HL-60 (cell line): ENCODE measurements around the gene NOS1AP.

Experiments used
- GABPA ChIP-seq: IDR thresholded peaks from 2 replicates; pipeline ENCODE4 v1.6.1; 2012; ENCODE audit warnings: low read depth
- POLR2AphosphoS5 ChIP-seq: IDR thresholded peaks from 2 replicates; pipeline ENCODE4 v1.6.1; 2012; ENCODE audit warnings: low read depth
- SPI1 ChIP-seq: IDR thresholded peaks from 2 replicates; pipeline ENCODE4 v1.6.1; 2012; ENCODE audit warnings: low read depth, mild to moderate bottlenecking, borderline replicate concordance
- TF ChIP-seq, protein P1 (sequence below): IDR thresholded peaks from one replicate; pipeline ENCODE4 v1.5.1; 2011; ENCODE audit warnings: low read length, control low read depth, inconsistent platforms; ENCODE audit not compliant: insufficient read depth
- TF ChIP-seq, protein P2 (sequence below): IDR thresholded peaks from 2 replicates; pipeline ENCODE4 v1.6.1; 2012; ENCODE audit warnings: low read depth; ENCODE audit not compliant: insufficient replicate concordance

DNA sequence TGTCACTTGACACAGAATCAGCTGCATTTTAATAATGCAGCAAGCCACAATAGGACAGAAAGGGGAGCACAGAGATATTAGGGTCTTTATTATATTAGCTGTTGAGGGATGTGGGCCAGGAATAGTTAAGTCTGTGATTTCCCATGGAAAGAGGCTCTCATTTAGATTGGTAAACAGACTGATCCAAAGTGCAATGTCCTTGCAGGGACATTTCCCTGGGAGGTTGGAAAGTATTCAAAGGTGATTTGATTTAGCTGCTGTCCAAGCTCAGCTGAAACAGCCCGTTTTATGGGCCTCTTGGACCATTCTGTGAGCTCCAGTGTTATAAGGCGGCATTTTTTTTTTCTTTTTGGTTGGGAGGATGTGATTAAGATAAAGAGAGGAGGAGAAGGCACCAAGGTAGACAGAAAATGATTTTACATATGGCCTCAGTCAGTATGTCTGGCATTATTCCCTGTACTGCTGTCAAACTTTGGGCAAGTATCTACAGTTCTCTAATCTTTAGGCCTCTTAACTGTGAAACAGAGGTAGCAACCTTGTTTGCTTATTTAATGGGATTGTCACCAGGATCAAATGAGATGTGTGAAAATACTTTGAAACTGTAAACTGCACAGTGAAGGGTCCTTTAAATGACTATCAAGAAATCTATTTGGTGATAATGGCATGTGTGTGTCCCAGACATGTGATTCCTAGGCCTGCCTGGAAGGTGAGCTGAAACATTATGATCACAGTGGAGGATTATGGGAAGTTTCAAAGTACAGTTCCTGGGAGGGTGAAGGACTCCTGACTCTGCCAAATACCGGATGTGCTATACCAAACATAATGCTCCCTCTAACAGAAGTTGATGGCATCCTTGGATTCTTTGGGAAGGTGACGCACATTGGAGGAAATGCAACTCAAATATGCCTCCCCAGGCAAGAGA, 62.2 kb downstream of the NOS1AP start:
- TF ChIP-seq, protein P1, sequence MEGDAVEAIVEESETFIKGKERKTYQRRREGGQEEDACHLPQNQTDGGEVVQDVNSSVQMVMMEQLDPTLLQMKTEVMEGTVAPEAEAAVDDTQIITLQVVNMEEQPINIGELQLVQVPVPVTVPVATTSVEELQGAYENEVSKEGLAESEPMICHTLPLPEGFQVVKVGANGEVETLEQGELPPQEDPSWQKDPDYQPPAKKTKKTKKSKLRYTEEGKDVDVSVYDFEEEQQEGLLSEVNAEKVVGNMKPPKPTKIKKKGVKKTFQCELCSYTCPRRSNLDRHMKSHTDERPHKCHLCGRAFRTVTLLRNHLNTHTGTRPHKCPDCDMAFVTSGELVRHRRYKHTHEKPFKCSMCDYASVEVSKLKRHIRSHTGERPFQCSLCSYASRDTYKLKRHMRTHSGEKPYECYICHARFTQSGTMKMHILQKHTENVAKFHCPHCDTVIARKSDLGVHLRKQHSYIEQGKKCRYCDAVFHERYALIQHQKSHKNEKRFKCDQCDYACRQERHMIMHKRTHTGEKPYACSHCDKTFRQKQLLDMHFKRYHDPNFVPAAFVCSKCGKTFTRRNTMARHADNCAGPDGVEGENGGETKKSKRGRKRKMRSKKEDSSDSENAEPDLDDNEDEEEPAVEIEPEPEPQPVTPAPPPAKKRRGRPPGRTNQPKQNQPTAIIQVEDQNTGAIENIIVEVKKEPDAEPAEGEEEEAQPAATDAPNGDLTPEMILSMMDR = no peak
- TF ChIP-seq POLR2AphosphoS5 = no peak
- TF ChIP-seq, protein P2, sequence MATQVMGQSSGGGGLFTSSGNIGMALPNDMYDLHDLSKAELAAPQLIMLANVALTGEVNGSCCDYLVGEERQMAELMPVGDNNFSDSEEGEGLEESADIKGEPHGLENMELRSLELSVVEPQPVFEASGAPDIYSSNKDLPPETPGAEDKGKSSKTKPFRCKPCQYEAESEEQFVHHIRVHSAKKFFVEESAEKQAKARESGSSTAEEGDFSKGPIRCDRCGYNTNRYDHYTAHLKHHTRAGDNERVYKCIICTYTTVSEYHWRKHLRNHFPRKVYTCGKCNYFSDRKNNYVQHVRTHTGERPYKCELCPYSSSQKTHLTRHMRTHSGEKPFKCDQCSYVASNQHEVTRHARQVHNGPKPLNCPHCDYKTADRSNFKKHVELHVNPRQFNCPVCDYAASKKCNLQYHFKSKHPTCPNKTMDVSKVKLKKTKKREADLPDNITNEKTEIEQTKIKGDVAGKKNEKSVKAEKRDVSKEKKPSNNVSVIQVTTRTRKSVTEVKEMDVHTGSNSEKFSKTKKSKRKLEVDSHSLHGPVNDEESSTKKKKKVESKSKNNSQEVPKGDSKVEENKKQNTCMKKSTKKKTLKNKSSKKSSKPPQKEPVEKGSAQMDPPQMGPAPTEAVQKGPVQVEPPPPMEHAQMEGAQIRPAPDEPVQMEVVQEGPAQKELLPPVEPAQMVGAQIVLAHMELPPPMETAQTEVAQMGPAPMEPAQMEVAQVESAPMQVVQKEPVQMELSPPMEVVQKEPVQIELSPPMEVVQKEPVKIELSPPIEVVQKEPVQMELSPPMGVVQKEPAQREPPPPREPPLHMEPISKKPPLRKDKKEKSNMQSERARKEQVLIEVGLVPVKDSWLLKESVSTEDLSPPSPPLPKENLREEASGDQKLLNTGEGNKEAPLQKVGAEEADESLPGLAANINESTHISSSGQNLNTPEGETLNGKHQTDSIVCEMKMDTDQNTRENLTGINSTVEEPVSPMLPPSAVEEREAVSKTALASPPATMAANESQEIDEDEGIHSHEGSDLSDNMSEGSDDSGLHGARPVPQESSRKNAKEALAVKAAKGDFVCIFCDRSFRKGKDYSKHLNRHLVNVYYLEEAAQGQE = no peak
- TF ChIP-seq SPI1 = no peak
- no peak for TF ChIP-seq GABPA
